Measurements from ENCODE around the gene SLC45A1. TPM values are rescaled to one million over a fixed set of nuclear protein-coding genes. Genes with fewer than 3 reads are reported as not detected.

Gene SLC45A1
- total and polyA plus RNA-seq, 11 donors, result 0.61 to 6.2 (median 1.6) TPM

- peak in 2 of 5 donors; percentile 18 to 62 for DNase-seq
- Histone ChIP-seq H3K27ac (peak overlapping the region in 2 of 12 donors; percentile 18 to 68), H3K27me3 (no peaks in the 10 kb centered on the region), H3K36me3 (peaks cover 0 to 97% (median 84%) of the 10 kb centered on the region in 9 donors), H3K4me3 (no peak overlapping the region), H3K4me1 (peaks cover 4 to 64% (median 45%) of the 10 kb centered on the region in 12 donors), H3K9me3 (no peaks in the 10 kb centered on the region)
- TF ChIP-seq POLR2A (IDR thresholded peaks at IDR 0.05), result no peak
- TF ChIP-seq, protein P1, sequence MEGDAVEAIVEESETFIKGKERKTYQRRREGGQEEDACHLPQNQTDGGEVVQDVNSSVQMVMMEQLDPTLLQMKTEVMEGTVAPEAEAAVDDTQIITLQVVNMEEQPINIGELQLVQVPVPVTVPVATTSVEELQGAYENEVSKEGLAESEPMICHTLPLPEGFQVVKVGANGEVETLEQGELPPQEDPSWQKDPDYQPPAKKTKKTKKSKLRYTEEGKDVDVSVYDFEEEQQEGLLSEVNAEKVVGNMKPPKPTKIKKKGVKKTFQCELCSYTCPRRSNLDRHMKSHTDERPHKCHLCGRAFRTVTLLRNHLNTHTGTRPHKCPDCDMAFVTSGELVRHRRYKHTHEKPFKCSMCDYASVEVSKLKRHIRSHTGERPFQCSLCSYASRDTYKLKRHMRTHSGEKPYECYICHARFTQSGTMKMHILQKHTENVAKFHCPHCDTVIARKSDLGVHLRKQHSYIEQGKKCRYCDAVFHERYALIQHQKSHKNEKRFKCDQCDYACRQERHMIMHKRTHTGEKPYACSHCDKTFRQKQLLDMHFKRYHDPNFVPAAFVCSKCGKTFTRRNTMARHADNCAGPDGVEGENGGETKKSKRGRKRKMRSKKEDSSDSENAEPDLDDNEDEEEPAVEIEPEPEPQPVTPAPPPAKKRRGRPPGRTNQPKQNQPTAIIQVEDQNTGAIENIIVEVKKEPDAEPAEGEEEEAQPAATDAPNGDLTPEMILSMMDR (IDR thresholded peaks at IDR 0.05), result no peak
- WGBS, 4 donors, result 89 to 93% (median 92%) methylated on average over 24 to 26 of the region's 26 CpGs
- intact Hi-C loops (cut with DNase I), result loop anchor here in 2 of 10 donors (10.0 kb wide), 2 partner anchors 54 to 364 kb away; no protein-coding TSS in a partner anchor
- ATAC-seq, result no peak
Measured at GRCh38 chr1:8360493-8361197, 42.7 kb downstream of the SLC45A1 start.

DNA sequence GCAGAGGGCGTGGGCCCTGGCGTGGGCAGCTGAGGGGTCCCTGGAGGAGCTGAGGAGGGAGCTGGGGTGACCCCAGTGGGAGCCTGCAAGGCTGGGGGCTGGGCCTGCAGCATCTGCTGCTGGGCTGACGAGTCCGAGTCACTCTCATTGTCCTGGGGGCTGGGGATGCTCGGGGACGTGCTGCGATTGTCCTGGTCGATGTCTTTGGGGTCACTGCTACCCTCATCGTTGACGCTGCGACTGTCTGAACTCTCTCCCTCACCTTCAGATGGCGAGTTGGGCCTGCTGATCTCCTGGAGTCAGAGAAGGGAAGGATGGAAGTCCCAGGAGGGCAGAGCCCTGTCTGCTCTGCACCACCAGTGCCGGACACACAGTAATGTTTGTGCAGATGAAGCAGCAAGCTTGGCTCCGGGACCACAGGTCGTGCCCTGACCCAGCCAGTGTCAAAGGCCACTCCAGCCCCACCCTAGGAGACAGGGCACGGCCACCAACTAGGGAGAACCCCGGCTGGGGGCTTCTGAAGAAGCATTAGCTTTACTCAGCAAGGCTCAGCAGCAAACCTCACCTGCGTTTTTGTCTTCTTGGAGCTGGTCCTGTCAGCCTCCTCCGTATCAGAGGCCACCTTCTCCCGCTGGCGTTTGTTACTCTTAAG lies 43.4 kb downstream of the SLC45A1 start:
- intact Hi-C loops (cut with DNase I), result loop anchor here in 2 of 10 donors (10.0 kb wide), 2 partner anchors 53 to 363 kb away; no protein-coding TSS in a partner anchor
- peaks cover 0 to 97% (median 83%) of the 10 kb centered on the region in 9 donors for H3K36me3 ChIP-seq
- TF ChIP-seq, protein P1 (IDR thresholded peaks at IDR 0.05), result no peak
- no peak for TF ChIP-seq POLR2A (IDR thresholded peaks at IDR 0.05)
- no peaks in the 10 kb centered on the region for H3K9me3 ChIP-seq
- ATAC-seq (no peak), DNase-seq (peak in 3 of 5 donors; percentile 6 to 53 (median 14))
- H3K27me3 ChIP-seq, result no peaks in the 10 kb centered on the region
- peak overlapping the region in 2 of 12 donors; percentile 18 to 68 for H3K27ac ChIP-seq
- H3K4me1 ChIP-seq, result peaks cover 4 to 64% (median 47%) of the 10 kb centered on the region in 12 donors
- no peak overlapping the region for H3K4me3 ChIP-seq
- WGBS, 4 donors, result 87 to 92% (median 89%) methylated on average over 18 to 21 of the region's 21 CpGs

DNA sequence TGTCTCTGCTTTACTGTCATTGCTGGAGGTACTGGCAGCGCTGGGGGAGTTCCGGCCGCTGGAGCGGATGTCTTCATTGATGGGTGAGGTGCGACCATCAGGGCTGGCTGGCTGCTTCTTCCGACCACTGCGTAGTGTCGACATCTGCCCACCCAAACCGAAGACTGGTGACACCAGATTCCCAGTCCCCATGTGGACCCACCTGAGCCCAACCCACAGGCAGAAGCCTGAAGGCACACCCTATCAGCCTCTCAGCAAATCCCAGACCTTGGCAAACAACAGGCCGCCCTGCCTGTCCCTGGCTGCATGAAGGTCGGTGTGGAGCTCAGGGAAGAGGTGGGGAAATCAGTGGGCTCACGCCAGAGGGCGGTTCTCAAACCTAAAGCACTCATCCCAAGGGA lies 44.8 kb downstream of the SLC45A1 start:
- peaks cover 4 to 64% (median 53%) of the 10 kb centered on the region in 12 donors for H3K4me1 ChIP-seq
- H3K27me3 ChIP-seq, result no peaks in the 10 kb centered on the region
- intact Hi-C loops (cut with DNase I), result loop anchor here in 3 of 10 donors (2.0 to 10.0 kb wide), 3 partner anchors 52 to 362 kb away; no protein-coding TSS in a partner anchor
- no peak for TF ChIP-seq POLR2A (IDR thresholded peaks at IDR 0.05)
- TF ChIP-seq, protein P1 (IDR thresholded peaks at IDR 0.05), result no peak
- H3K9me3 ChIP-seq, result no peaks in the 10 kb centered on the region
- H3K36me3 ChIP-seq, result peaks cover 0 to 91% (median 69%) of the 10 kb centered on the region in 9 donors
- peak in 2 of 5 donors; percentile 5 to 65 for DNase-seq
- peak overlapping the region in 11 of 12 donors; percentile 24 to 93 (median 72) for H3K27ac ChIP-seq
- WGBS, 4 donors, result 83 to 93% (median 85%) methylated on average over 8 to 13 of the region's 13 CpGs
- H3K4me3 ChIP-seq, result no peak overlapping the region
- peak; percentile 8 to 49 (median 28) for ATAC-seq

Data from heart left ventricle (tissue), 16 donors.